GM12875 (cell line): ENCODE measurements around the gene OMA1.

Experiments used
- H3K4me3 ChIP-seq: one replicate; pipeline ENCODE4 v1.5.1; 2011; ENCODE audit warnings: low read depth, low read length, control low read depth
- TF ChIP-seq, protein P1 (sequence below): IDR thresholded peaks from 2 replicates; pipeline ENCODE4 v1.5.1; 2011; ENCODE audit warnings: low read depth, mild to moderate bottlenecking, control low read depth, inconsistent platforms, low read length, moderate library complexity, borderline replicate concordance; ENCODE audit not compliant: insufficient read depth

The OMA1 gene

DNA sequence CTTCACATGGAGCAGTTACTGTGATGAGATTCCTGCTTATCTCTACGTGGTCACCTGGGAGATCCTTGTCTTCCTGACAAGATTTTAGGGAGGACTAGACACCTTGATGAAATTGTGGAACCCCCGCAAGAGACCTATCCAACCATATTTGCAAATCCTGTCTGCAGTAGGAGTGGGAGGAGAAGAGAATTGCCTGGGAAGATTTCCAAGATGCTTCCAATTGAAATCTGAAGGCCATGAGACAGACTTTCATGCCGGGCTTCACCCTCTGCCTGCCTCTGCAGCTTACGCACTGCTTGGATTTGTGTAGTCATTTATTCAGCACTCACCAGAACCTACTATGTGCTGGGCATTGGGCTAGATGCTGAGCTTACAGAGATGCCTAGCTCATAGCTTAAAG, 106.6 kb downstream of the OMA1 start:
- TF ChIP-seq, protein P1, sequence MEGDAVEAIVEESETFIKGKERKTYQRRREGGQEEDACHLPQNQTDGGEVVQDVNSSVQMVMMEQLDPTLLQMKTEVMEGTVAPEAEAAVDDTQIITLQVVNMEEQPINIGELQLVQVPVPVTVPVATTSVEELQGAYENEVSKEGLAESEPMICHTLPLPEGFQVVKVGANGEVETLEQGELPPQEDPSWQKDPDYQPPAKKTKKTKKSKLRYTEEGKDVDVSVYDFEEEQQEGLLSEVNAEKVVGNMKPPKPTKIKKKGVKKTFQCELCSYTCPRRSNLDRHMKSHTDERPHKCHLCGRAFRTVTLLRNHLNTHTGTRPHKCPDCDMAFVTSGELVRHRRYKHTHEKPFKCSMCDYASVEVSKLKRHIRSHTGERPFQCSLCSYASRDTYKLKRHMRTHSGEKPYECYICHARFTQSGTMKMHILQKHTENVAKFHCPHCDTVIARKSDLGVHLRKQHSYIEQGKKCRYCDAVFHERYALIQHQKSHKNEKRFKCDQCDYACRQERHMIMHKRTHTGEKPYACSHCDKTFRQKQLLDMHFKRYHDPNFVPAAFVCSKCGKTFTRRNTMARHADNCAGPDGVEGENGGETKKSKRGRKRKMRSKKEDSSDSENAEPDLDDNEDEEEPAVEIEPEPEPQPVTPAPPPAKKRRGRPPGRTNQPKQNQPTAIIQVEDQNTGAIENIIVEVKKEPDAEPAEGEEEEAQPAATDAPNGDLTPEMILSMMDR = no peak

DNA sequence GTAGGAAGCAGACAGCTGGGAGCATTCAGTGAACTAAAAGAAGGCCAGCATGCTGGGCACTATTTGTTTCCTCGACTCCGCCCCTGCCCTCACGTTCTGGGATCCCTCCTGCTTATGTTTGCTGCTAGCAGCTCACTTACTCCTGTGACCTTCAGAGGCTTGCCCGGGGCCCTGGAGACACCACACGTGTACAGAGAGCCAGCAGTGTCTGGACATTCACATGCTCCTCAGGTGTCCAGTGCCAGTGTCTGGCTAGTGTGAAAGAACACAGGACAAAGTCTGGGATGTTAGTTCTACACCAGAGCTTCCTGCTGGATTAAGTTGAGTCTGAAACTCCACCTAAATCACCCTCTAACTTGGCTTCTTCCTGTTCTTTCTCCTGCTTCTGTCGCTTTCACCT, 108.1 kb downstream of the OMA1 start:
- no peak overlapping the region for H3K4me3 ChIP-seq
- TF ChIP-seq, protein P1 = no peak

More for the DNA sequence above, 106.6 kb downstream of the OMA1 start:
- no peak overlapping the region for H3K4me3 ChIP-seq

DNA sequence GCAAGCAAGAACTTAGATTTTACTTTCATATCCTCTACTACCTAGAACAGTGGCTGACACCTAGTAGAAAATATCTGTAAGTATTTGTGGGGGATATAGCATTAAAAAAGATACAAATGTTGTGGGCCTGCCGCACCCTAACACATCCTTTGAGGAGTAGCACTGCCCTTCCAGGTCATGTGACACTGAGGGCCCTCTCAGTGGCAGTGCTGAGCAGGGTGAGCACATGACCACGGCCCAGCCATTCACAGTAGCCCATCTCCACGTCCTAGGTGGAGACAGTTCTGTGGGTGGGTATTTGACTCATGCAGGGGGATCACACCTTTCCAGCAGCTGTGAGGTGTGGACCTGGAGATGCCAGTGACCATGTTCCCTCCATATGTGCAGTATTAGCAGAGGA, 108.9 kb downstream of the OMA1 start:
- TF ChIP-seq, protein P1 = no peak
- no peak overlapping the region for H3K4me3 ChIP-seq

DNA sequence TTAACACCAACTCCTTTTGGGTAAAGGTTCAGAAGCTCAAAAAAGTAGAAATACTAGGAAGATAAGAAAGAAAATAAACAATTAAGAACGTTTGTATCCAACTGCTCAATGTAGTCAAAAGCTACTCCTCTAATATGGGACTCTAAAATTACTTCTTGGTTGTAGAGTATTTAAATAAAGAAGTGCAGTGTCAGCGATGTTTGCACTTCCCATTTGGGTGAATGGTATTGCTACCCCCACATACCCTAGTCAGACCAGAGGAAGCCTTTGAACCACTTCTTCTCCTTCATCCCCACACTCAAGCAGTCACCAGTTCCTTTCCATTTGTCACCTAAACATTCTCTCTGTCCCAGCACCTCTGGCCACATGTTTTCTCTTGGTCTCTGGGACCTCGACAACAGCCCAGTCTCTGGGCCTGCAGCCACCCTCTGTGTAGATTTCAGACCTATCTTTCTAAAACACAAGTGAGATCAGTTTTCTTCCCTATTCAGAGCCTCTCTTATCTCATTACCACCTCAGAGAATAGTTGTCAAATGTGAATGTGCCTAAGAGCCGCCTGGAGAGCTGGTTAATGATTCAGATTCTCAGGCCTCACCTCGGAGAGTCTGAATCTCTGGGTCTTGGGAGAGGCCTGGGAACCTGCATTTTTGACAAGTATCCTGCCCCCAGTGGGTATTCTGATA, 109.8 kb downstream of the OMA1 start:
- TF ChIP-seq, protein P1 = no peak
- H3K4me3 ChIP-seq = no peak overlapping the region

- H3K4me3 ChIP-seq = no peak overlapping the region
- TF ChIP-seq, protein P1 = no peak
Measured at GRCh38 chr1:58435376-58435775, 111.2 kb downstream of the OMA1 start.

- TF ChIP-seq, protein P1 = no peak
- H3K4me3 ChIP-seq = no peak overlapping the region
Measured at GRCh38 chr1:58434607-58435006, 111.9 kb downstream of the OMA1 start.

- TF ChIP-seq, protein P1 = no peak
- no peak overlapping the region for H3K4me3 ChIP-seq
Measured at GRCh38 chr1:58434181-58434580, 112.3 kb downstream of the OMA1 start.
